ENCODE results near the gene IFTAP.

- TF ChIP-seq SRF (IDR thresholded peaks at IDR 0.05; ENCODE audit: low read depth) (no peak), POLR2A (IDR thresholded peaks at IDR 0.05; ENCODE audit: borderline replicate concordance, extremely low read depth, insufficient read depth, insufficient read length) (no peak), RAD21 (IDR thresholded peaks at IDR 0.05; ENCODE audit: low read depth) (no peak), FOSL1 (IDR thresholded peaks at IDR 0.05; ENCODE audit: low read depth) (no peak), CEBPB (IDR thresholded peaks at IDR 0.05; ENCODE audit: low read depth) (no peak), EGR1 (IDR thresholded peaks at IDR 0.05; ENCODE audit: low read depth) (no peak), POLR2AphosphoS5 (IDR thresholded peaks at IDR 0.05; ENCODE audit: low read depth, low read length) (no peak), EZH2 (IDR thresholded peaks at IDR 0.05) (no peak), MAX (IDR thresholded peaks at IDR 0.05) (no peak), REST (IDR thresholded peaks at IDR 0.05; ENCODE audit: low read depth) (no peak), EZH2phosphoT487 (IDR thresholded peaks at IDR 0.05; ENCODE audit: borderline replicate concordance) (no peak), ATF3 (IDR thresholded peaks at IDR 0.05) (no peak), JUND (IDR thresholded peaks at IDR 0.05) (no peak)
- TF ChIP-seq, protein P1, sequence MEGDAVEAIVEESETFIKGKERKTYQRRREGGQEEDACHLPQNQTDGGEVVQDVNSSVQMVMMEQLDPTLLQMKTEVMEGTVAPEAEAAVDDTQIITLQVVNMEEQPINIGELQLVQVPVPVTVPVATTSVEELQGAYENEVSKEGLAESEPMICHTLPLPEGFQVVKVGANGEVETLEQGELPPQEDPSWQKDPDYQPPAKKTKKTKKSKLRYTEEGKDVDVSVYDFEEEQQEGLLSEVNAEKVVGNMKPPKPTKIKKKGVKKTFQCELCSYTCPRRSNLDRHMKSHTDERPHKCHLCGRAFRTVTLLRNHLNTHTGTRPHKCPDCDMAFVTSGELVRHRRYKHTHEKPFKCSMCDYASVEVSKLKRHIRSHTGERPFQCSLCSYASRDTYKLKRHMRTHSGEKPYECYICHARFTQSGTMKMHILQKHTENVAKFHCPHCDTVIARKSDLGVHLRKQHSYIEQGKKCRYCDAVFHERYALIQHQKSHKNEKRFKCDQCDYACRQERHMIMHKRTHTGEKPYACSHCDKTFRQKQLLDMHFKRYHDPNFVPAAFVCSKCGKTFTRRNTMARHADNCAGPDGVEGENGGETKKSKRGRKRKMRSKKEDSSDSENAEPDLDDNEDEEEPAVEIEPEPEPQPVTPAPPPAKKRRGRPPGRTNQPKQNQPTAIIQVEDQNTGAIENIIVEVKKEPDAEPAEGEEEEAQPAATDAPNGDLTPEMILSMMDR (IDR thresholded peaks at IDR 0.05 in 2 of 3, conservative IDR thresholded peaks at IDR 0.05 in 1 of 3; ENCODE audit: borderline replicate concordance in 1 of 3, insufficient read depth in 1 of 3, low read depth in 2 of 3, low read length in 2 of 3): no peak
Measured at GRCh38 chr11:36689442-36689841, 95.1 kb downstream of the IFTAP start.
